Common myeloid progenitor, CD34-positive (primary cell): ENCODE measurements around the gene GGN.
"Not testable (repeated sequence)": the region's sequence is repeated elsewhere in the genome, so short reads cannot be mapped to it uniquely, and the experiment has no call there.

ENCODE experiments used
- CTCF ChIA-PET: fragments of 350-600 bp; sonication (Branson Sonifier 250); formaldehyde crosslinking; loops from one replicate; lab custom pipeline; 2021; ENCODE audit warnings: antibody characterized with exemption; lab: Charles Lee
- POLR2A ChIA-PET: fragments of 350-600 bp; sonication (Branson Sonifier 250); formaldehyde crosslinking; loops from one replicate; lab custom pipeline; 2021; ENCODE audit warnings: antibody characterized with exemption; lab: Charles Lee
- DNase-seq, 3 donors: peaks; one replicate each; pipeline versions ENCODE4 v3.0.0 to v3.0.0-alpha.2; 2013
- H3K27ac ChIP-seq, 2 experiments: 1 replicate in 1 of 2; 2 replicates in 1 of 2; pipeline ENCODE4 v1.7.0; 2013; ENCODE audit warnings: inconsistent platforms in 2 of 2, low read length in 2 of 2, mild to moderate bottlenecking in 2 of 2, low read depth in 1 of 2, moderate library complexity in 1 of 2; ENCODE audit not compliant: severe bottlenecking in 2 of 2, insufficient read depth in 1 of 2, poor library complexity in 1 of 2
- H3K27me3 ChIP-seq, 5 experiments: replicated peaks in 2 of 5; 1 replicate in 3 of 5; 2 replicates in 2 of 5; pipeline versions ENCODE4 v1.6.1 to v1.7.0; 2013; ENCODE audit warnings: low read length in 4 of 5, mild to moderate bottlenecking in 2 of 5, moderate library complexity in 2 of 5, inconsistent platforms in 1 of 5; ENCODE audit not compliant: insufficient read depth in 5 of 5, control insufficient read depth in 4 of 5
- H3K36me3 ChIP-seq, 4 experiments: 1 replicate in 2 of 4; 2 replicates in 2 of 4; pipeline versions ENCODE4 v1.6.1 to v1.7.0; 2013; ENCODE audit warnings: low read length in 3 of 4, control low read depth in 1 of 4, mild to moderate bottlenecking in 1 of 4; ENCODE audit not compliant: control insufficient read depth in 4 of 4, insufficient read depth in 4 of 4
- H3K4me1 ChIP-seq, 4 experiments: 1 replicate in 3 of 4; 2 replicates in 1 of 4; pipeline versions ENCODE4 v1.6.1 to v1.7.1; 2013; ENCODE audit warnings: low read length in 3 of 4, mild to moderate bottlenecking in 3 of 4, control low read depth in 1 of 4, inconsistent platforms in 1 of 4, moderate library complexity in 1 of 4; ENCODE audit not compliant: control insufficient read depth in 4 of 4, insufficient read depth in 4 of 4; ENCODE audit errors: control extremely low read depth in 1 of 4
- H3K4me3 ChIP-seq, 7 experiments: 1 replicate in 4 of 7; 2 replicates in 3 of 7; pipeline versions ENCODE4 v1.5.1 to v1.7.0; 2013; ENCODE audit warnings: mild to moderate bottlenecking in 7 of 7, low read length in 6 of 7, moderate library complexity in 6 of 7, inconsistent platforms in 2 of 7, low read depth in 2 of 7, control low read depth in 1 of 7; ENCODE audit not compliant: insufficient read depth in 4 of 7, control insufficient read depth in 1 of 7; ENCODE audit errors: extremely low read depth in 1 of 7
- H3K9me3 ChIP-seq, 5 experiments: 1 replicate in 4 of 5; 2 replicates in 1 of 5; pipeline versions ENCODE4 v1.6.1 to v1.7.1; 2013; ENCODE audit warnings: low read length in 4 of 5, mild to moderate bottlenecking in 2 of 5, inconsistent platforms in 1 of 5, low read depth in 1 of 5, moderate library complexity in 1 of 5; ENCODE audit not compliant: control insufficient read depth in 4 of 5, insufficient read depth in 2 of 5; ENCODE audit errors: control extremely low read depth in 1 of 5
- WGBS: methylation state at CpG from one replicate; pipeline ENCODE4 v1.1.5; 2013; ENCODE audit not compliant: insufficient coverage; 5-methylcytosine and 5-hydroxymethylcytosine counted together

The GGN gene

GRCh38 chr19:38371081-38371480 is 16.8 kb downstream of the GGN start:
- Histone ChIP-seq H3K27ac (no peak overlapping the region), H3K36me3 (peaks cover 0 to 2% (median 0%) of the 10 kb centered on the region in 4 experiments), H3K4me1 (peaks cover 14 to 19% (median 17%) of the 10 kb centered on the region in 4 experiments), H3K9me3 (peaks cover 0 to 2% (median 0%) of the 10 kb centered on the region in 5 experiments), H3K27me3 (peaks cover 0 to 3% (median 0%) of the 10 kb centered on the region in 5 experiments), H3K4me3 (no peak overlapping the region)
- CTCF ChIA-PET, result no interaction called here
- WGBS, result 100% methylated on average over 1 of the region's 6 CpGs
- POLR2A ChIA-PET, result no interaction called here
- no peak for DNase-seq

GRCh38 chr19:38370299-38370698 is 17.5 kb downstream of the GGN start:
- H3K36me3 ChIP-seq, result no peaks in the 10 kb centered on the region
- peaks cover 6 to 11% (median 9%) of the 10 kb centered on the region in 4 experiments for H3K4me1 ChIP-seq
- H3K27ac ChIP-seq, result no peak overlapping the region
- ChIA-PET CTCF (no interaction called here), POLR2A (no interaction called here)
- no peak overlapping the region for H3K4me3 ChIP-seq
- WGBS, result 76% methylated on average over 12 of the region's 12 CpGs
- DNase-seq, result peak in 1 of 3 donors; percentile 37
- H3K27me3 ChIP-seq, result peaks cover 0 to 3% (median 0%) of the 10 kb centered on the region in 5 experiments
- H3K9me3 ChIP-seq, result peaks cover 0 to 2% (median 0%) of the 10 kb centered on the region in 5 experiments

DNA sequence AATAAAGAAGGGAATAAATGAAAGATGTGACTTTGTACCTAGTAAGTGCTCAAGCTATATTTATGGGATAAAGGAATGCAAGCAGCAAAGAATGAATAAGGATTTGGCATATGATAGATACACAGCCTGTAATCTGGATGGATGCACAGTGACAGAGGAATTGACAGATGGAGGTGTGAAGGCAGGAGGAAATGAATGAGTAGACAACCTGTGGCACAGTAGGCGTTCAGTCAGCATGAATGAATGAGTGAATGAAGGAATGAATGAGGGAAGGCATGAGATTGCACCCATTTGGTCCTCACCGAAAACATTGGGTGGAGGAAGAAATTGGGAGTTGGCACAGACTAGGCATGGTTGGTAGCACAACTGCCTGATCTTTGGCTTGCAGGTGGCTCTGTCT is 18.2 kb downstream of the GGN start:
- H3K9me3 ChIP-seq, result peaks cover 0 to 2% (median 0%) of the 10 kb centered on the region in 5 experiments
- no peaks in the 10 kb centered on the region for H3K36me3 ChIP-seq
- 93% methylated on average over 2 of the region's 2 CpGs for WGBS
- ChIA-PET CTCF (no interaction called here), POLR2A (no interaction called here)
- H3K4me1 ChIP-seq, result peaks cover 4 to 8% (median 5%) of the 10 kb centered on the region in 4 experiments
- no peak overlapping the region for H3K4me3 ChIP-seq
- H3K27ac ChIP-seq, result no peak overlapping the region
- DNase-seq, result no peak
- H3K27me3 ChIP-seq, result peaks cover 0 to 3% (median 0%) of the 10 kb centered on the region in 5 experiments

DNA sequence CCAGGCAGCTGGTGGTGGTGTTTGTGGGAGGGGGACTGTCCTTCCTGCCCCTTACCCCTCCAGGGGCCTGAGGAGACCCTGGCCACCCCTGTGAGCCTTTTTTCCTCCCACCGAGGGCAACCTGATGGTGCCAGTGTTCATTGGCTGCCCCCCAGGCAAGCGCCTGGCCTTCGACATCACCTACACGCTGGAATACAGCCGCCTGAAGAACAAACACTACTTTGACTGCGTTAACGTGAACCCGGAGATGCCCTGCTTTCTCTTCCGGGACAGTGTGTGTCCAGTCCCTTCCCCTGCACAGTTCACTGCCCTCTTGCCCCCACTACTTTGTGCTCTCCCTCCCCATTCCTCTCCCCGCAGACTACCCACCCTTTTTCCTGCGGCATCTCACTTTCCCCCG is 20.8 kb downstream of the GGN start:
- ChIA-PET POLR2A (no interaction called here), CTCF (no interaction called here)
- DNase-seq, result no peak
- Histone ChIP-seq H3K36me3 (no peaks in the 10 kb centered on the region), H3K27ac (no peak overlapping the region), H3K9me3 (peaks cover 0 to 2% (median 0%) of the 10 kb centered on the region in 5 experiments), H3K27me3 (peaks cover 0 to 3% (median 0%) of the 10 kb centered on the region in 5 experiments), H3K4me3 (no peak overlapping the region), H3K4me1 (peaks cover 0 to 12% (median 7%) of the 10 kb centered on the region in 4 experiments)
- 96% methylated on average over 12 of the region's 12 CpGs for WGBS

- DNase-seq, H3K9me3 ChIP-seq, H3K36me3 ChIP-seq, H3K27ac ChIP-seq: not testable (repeated sequence)
- ChIA-PET POLR2A (interaction anchor here (1.0 to 2.5 kb wide), 2 partner anchors 11 to 12 kb away, joined by 3 to 11 read pairs; partner anchors contain the start of gene PSMD8), CTCF (interaction anchor here (1.1 kb wide), 1 partner anchor 11 kb away, joined by 3 read pairs; the partner anchor contains the start of gene PSMD8)
- peaks cover 0 to 20% (median 14%) of the 10 kb centered on the region in 4 experiments for H3K4me1 ChIP-seq
- peak overlapping the region in 5 of 7 experiments; percentile 68 to 88 (median 78) for H3K4me3 ChIP-seq
- 84% methylated on average over 11 of the region's 16 CpGs for WGBS
- H3K27me3 ChIP-seq, result peaks cover 0 to 34% (median 21%) of the 10 kb centered on the region in 5 experiments
Measured at GRCh38 chr19:38362946-38363688, 24.7 kb downstream of the GGN start.

DNA sequence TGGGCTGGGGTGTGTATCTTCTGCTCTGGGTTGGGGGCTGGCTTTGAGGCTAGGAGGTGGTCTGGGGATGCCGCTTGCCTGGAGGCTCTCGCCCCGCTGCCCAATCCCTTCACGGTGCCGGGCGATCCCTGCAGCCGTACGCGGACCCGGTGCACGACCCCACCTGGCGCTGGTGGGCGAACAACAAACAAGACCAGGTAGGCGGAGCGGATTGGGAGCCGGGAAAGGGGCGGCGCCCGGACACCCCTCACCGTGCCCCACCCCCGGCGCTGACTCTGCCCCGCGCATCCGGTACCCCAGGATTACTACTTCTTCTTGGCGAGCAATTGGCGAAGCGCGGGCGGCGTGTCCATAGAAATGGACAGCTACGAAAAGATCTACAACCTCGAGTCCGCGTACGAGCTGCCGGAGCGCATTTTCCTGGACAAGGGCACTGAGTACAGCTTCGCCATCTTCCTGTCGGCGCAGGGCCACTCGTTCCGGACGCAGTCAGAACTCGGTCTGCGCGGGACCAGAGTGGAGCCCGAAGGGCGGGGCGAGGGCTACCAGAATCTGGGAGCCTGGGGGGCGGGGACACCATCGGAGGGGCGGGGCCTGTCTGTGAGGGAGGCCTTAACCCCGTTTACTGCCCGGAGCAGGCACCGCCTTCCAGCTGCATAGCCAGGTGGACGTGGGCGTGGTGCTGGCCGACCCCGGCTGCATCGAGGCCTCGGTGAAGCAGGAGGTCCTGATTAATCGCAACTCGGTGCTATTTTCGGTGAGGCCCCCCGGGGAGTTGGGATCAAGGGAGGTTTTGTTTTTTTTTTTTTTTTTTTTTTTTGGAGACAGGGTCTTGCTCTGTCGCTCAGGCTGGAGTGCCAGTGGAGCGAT is 25.5 kb downstream of the GGN start:
- H3K36me3 ChIP-seq, result no peaks in the 10 kb centered on the region
- peak overlapping the region; percentile 46 to 88 (median 74) for H3K4me3 ChIP-seq
- no peak overlapping the region for H3K27ac ChIP-seq
- ChIA-PET CTCF (interaction anchor here (0.8 to 1.1 kb wide), 2 partner anchors 12 to 28 kb away, joined by 3 read pairs; partner anchors contain the start of gene PSMD8), POLR2A (interaction anchor here (0.6 to 2.5 kb wide), 3 partner anchors 12 to 309 kb away, joined by 3 to 11 read pairs (median 3); partner anchors contain the start of gene PSMD8)
- 3% methylated on average over 54 of the region's 68 CpGs for WGBS
- peaks cover 0 to 36% (median 24%) of the 10 kb centered on the region in 5 experiments for H3K27me3 ChIP-seq
- H3K4me1 ChIP-seq, result peaks cover 0 to 20% (median 14%) of the 10 kb centered on the region in 4 experiments
- no peaks in the 10 kb centered on the region for H3K9me3 ChIP-seq
- peak; percentile 82 to 91 (median 90) for DNase-seq
